ENCODE measurements around the gene COL27A1.

DNA sequence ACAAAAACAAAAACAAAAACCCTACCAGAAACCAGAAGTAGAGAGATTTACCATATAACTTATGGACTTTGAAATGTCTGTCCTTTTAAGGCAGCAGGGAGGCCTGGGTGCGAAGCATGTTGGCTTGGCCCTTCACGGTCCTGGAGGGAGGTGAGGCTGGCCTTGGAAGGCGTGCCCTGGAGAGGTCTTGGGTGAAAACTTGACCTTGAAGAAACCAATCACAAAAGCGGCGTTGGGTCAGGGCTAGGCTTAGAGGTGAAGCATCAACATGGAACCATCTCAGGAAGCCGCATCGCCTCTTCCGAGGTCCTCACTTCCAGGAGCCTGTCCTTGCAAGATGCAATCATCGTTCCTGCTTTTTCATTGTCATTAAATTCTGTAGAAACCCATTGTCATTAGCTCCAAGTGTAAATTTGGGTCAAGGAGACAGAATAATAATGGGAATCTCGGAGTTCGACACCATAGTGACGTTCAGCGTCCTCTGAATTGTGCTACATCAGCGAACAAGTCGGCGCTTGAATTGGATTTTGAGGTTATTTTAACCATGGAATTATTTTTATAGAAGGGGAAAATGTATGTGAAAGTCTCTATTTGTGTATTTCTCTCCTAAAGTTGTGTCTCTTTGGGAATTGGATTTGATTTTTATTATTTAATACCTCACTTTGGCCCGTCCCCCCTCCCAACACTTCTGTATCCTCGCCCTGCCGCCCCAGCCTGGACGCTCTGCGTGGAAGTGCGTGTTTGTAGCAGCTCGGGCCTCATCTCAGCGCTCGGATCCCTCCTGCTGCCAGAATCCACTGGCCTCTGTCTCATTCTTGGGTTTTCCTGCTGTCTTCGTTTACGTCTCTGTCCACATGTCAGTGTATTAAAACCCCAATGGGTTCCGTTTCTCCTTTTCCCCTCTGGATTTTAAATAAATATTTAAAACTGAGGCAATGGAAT is 156.5 kb downstream of the COL27A1 start:
- TF ChIP-seq, protein P1, sequence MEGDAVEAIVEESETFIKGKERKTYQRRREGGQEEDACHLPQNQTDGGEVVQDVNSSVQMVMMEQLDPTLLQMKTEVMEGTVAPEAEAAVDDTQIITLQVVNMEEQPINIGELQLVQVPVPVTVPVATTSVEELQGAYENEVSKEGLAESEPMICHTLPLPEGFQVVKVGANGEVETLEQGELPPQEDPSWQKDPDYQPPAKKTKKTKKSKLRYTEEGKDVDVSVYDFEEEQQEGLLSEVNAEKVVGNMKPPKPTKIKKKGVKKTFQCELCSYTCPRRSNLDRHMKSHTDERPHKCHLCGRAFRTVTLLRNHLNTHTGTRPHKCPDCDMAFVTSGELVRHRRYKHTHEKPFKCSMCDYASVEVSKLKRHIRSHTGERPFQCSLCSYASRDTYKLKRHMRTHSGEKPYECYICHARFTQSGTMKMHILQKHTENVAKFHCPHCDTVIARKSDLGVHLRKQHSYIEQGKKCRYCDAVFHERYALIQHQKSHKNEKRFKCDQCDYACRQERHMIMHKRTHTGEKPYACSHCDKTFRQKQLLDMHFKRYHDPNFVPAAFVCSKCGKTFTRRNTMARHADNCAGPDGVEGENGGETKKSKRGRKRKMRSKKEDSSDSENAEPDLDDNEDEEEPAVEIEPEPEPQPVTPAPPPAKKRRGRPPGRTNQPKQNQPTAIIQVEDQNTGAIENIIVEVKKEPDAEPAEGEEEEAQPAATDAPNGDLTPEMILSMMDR (conservative IDR thresholded peaks at IDR 0.05; ENCODE audit: low read depth, low read length) = no peak
- TF ChIP-seq EZH2 (IDR thresholded peaks at IDR 0.05; ENCODE audit: borderline replicate concordance, low read depth, low read length, poor library complexity, severe bottlenecking) = no peak

All from A673 (cell line).